RWPE2 (cell line): ENCODE data around the gene BEST3.

Experiments used
- ATAC-seq: fragments of 200-7000 bp; cut with Tn5 transposase; 3 replicates; pipeline ENCODE4 v1.9.1; 2021; ENCODE audit warnings: low read depth
- DNase-seq: peaks from one replicate; pipeline ENCODE4 v3.0.0-alpha.2; 2020; ENCODE audit warnings: low spot score
- H3K27ac ChIP-seq: fragments of 450-650 bp; 2 replicates; pipeline ENCODE4 v1.5.1; 2017; ENCODE audit warnings: mild to moderate bottlenecking; ENCODE audit not compliant: poor library complexity, severe bottlenecking
- H3K27me3 ChIP-seq: fragments of 250-450 bp; sonication (Bioruptor Pico); 2 replicates; pipeline ENCODE4 v1.5.1; 2021; ENCODE audit warnings: mild to moderate bottlenecking, moderate library complexity; ENCODE audit not compliant: insufficient read depth, poor library complexity, severe bottlenecking
- H3K36me3 ChIP-seq: fragments of 250-450 bp; sonication (Bioruptor Pico); 2 replicates; pipeline ENCODE4 v1.5.1; 2020; ENCODE audit warnings: low read depth, mild to moderate bottlenecking, moderate library complexity
- H3K4me1 ChIP-seq: fragments of 250-450 bp; sonication (Bioruptor Pico); 2 replicates; pipeline ENCODE4 v1.5.1; 2021; ENCODE audit warnings: mild to moderate bottlenecking, moderate library complexity; ENCODE audit not compliant: insufficient read depth, poor library complexity, severe bottlenecking
- H3K4me3 ChIP-seq: fragments of 250-450 bp; sonication (Bioruptor Pico); 2 replicates; pipeline ENCODE4 v1.5.1; 2021; ENCODE audit warnings: mild to moderate bottlenecking, moderate library complexity; ENCODE audit not compliant: severe bottlenecking
- H3K9me3 ChIP-seq: fragments of 250-450 bp; sonication (Bioruptor Pico); 2 replicates; pipeline ENCODE4 v1.5.1; 2021; ENCODE audit warnings: mild to moderate bottlenecking, moderate library complexity; ENCODE audit not compliant: severe bottlenecking
- TF ChIP-seq, protein P1 (sequence below): fragments of 450-650 bp; IDR thresholded peaks from one replicate; pipeline ENCODE4 v1.5.1; 2017; ENCODE audit warnings: mild to moderate bottlenecking, moderate library complexity; ENCODE audit not compliant: poor library complexity, severe bottlenecking

Gene BEST3

DNA sequence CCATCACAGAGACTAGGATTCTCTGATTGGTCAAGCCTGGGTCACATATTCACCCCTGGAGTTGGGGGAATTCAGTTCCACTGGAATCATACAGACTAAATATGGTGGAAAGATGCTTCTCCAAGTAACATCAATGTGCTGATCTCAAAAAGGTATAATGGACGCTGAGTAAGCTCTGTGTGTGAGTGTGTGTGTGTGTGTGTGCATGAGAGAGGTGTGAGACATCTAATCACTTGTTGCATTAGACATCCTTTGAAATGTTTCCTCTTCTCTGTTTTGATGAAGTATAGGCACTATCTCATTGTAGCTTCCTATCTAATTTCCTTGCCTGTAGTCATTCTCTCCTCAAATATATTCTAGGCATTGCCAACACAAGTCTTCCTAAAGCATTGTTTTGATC is 34.5 kb upstream of the BEST3 start:
- Histone ChIP-seq H3K27ac (no peak overlapping the region), H3K4me3 (no peak overlapping the region), H3K36me3 (no peaks in the 10 kb centered on the region), H3K4me1 (peaks cover 9% of the 10 kb centered on the region), H3K9me3 (no peaks in the 10 kb centered on the region), H3K27me3 (no peaks in the 10 kb centered on the region)
- DNase-seq (no peak), ATAC-seq (no peak)
- TF ChIP-seq, protein P1, sequence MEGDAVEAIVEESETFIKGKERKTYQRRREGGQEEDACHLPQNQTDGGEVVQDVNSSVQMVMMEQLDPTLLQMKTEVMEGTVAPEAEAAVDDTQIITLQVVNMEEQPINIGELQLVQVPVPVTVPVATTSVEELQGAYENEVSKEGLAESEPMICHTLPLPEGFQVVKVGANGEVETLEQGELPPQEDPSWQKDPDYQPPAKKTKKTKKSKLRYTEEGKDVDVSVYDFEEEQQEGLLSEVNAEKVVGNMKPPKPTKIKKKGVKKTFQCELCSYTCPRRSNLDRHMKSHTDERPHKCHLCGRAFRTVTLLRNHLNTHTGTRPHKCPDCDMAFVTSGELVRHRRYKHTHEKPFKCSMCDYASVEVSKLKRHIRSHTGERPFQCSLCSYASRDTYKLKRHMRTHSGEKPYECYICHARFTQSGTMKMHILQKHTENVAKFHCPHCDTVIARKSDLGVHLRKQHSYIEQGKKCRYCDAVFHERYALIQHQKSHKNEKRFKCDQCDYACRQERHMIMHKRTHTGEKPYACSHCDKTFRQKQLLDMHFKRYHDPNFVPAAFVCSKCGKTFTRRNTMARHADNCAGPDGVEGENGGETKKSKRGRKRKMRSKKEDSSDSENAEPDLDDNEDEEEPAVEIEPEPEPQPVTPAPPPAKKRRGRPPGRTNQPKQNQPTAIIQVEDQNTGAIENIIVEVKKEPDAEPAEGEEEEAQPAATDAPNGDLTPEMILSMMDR = no peak

DNA sequence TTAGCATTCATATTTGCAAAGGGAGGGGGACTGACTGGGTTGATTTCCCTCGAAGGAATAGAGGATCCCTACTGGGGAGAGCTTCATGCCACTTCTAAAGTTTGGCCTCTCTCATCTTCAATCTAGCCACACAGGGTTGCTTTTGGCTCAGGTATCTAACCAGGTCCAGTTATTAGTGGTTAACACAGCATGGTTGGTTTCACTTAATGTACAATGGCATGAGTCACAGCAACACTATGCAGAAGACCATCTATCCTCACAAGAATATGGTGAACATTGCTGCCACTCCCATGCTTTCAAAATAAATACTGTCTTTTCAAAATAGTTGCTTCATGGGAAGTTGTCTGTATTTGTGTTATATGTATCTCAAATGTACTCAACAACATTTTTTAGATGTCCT is 33.0 kb upstream of the BEST3 start:
- Histone ChIP-seq H3K9me3 (no peaks in the 10 kb centered on the region), H3K27me3 (no peaks in the 10 kb centered on the region), H3K36me3 (no peaks in the 10 kb centered on the region), H3K4me3 (no peak overlapping the region), H3K4me1 (peaks cover 9% of the 10 kb centered on the region), H3K27ac (no peak overlapping the region)
- ATAC-seq (peak; percentile 93), DNase-seq (no peak)
- TF ChIP-seq, protein P1 = no peak

- ATAC-seq = no peak
- no peak for DNase-seq
- no peaks in the 10 kb centered on the region for H3K36me3 ChIP-seq
- H3K9me3 ChIP-seq = no peaks in the 10 kb centered on the region
- TF ChIP-seq, protein P1 = no peak
- no peak overlapping the region for H3K4me3 ChIP-seq
- H3K27ac ChIP-seq = no peak overlapping the region
- H3K4me1 ChIP-seq = peaks cover 3% of the 10 kb centered on the region
- no peaks in the 10 kb centered on the region for H3K27me3 ChIP-seq
Measured at GRCh38 chr12:69726922-69727321, 27.8 kb upstream of the BEST3 start.

GRCh38 chr12:69720750-69721149 is 21.6 kb upstream of the BEST3 start:
- Histone ChIP-seq H3K4me3 (no peak overlapping the region), H3K27ac (no peak overlapping the region), H3K9me3 (no peaks in the 10 kb centered on the region), H3K4me1 (no peaks in the 10 kb centered on the region), H3K27me3 (no peaks in the 10 kb centered on the region), H3K36me3 (no peaks in the 10 kb centered on the region)
- TF ChIP-seq, protein P1 = no peak
- DNase-seq = no peak
- ATAC-seq = no peak

DNA sequence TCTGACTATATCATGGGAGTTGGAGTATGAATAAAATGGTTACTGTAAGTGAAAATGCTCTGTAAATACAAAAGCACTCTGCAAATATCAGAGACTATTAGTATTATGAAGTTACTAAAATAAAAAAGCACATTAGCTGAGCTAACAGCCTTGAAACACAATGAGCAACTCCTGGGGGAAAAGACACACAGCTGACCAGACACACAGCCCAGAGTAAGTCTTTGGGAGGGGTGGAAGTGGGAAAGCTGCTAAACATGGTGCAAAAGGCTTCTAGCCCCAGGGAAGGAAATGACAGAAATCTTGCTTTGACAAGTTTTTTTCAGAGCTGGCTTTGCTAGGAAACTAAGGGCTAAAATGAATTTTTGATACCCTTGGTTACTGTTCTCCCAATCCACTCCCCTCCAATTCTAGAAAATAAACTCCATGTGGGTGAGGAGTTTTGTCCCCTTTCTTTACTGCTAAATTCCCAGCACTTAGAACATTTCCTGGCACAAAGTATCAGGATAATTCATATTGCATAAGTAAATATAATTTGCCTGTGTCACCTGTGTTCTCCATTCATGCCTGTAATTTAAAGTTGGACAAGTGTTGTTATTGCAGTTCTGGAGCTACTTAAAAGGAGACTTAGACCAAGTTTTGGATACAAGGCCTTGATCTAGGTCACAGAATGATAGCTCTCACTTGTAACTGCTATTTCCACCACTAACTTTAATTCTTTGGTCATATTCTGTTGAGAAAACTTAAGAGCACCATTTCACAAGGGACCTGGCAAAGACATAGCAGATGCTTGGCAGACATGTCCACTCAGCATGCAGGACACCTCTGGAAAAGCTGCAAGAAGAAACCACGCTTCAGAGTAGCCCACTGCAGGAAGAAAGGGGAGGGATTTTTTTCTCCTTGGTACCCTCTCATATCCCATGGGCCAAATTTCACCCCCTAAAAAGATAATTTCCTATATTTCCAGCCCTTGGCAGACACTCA is 20.5 kb upstream of the BEST3 start:
- TF ChIP-seq, protein P1 = no peak
- H3K27ac ChIP-seq = no peak overlapping the region
- no peak for DNase-seq

More for the DNA sequence above, 20.5 kb upstream of the BEST3 start:
- no peak overlapping the region for H3K4me3 ChIP-seq
- H3K9me3 ChIP-seq = no peaks in the 10 kb centered on the region
- ATAC-seq = no peak
- no peaks in the 10 kb centered on the region for H3K4me1 ChIP-seq
- H3K27me3 ChIP-seq = no peaks in the 10 kb centered on the region
- H3K36me3 ChIP-seq = no peaks in the 10 kb centered on the region
